ENCODE data around the gene FAP.

FAP gene

DNA sequence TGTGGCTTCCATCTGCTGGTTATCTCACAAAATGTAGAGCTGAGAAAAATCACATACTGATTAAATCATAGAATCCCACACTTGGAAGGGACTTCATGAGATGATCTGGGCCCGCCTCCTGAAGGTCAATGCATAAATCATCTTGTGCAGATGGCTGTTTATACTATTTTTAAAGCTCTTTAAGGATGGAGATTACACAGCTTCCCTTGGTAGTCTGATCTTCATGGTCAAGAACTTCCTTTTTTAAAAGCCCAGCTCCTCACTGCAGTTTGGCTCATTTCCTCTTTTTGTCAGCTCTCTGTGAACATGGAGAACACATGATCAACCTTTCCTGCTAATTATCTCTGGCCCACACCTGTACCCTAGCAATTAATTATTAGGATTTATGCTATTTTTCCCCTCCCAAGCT, 117.1 kb downstream of the FAP start:
- no peak overlapping the region for H3K27ac ChIP-seq (ENCODE audit: low read depth, low read length)
- no peak overlapping the region for H3K4me3 ChIP-seq (ENCODE audit: low read length)
- H3K9ac ChIP-seq (ENCODE audit: low read depth, low read length) = no peak overlapping the region
- H3K9me3 ChIP-seq (ENCODE audit: insufficient read depth, low read depth, low read length) = no peaks in the 10 kb centered on the region
- no peaks in the 10 kb centered on the region for H3K36me3 ChIP-seq (ENCODE audit: insufficient read depth, low read length)
- no peaks in the 10 kb centered on the region for H3K4me1 ChIP-seq (ENCODE audit: insufficient read depth, low read length)
- no peaks in the 10 kb centered on the region for H3K27me3 ChIP-seq (ENCODE audit: insufficient read depth, low read length)
- 95% methylated on average over 1 of the region's 1 CpG for WGBS

DNA sequence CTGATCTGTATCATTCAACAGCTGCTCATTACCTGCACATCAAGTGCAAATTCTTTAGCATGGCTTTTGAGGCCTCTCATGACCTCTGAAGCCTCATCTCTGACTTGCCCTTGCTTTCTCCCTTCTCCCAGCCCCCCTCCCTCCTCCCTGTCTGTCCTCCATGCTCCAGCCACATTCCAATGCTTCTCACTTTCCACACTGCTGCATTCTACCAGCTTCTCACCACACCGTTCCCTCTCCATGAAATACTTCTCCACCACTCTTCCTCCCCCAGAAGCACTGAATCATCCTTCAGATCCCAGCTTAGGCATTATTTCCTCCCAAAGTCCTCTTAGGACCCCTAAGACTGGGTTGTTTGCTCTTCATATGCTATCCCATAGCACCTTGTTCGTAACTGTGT, 118.1 kb downstream of the FAP start:
- Histone ChIP-seq H3K4me3 (ENCODE audit: low read length) (no peak overlapping the region), H3K4me1 (ENCODE audit: insufficient read depth, low read length) (no peaks in the 10 kb centered on the region), H3K27ac (ENCODE audit: low read depth, low read length) (no peak overlapping the region), H3K9me3 (ENCODE audit: insufficient read depth, low read depth, low read length) (no peaks in the 10 kb centered on the region), H3K27me3 (ENCODE audit: insufficient read depth, low read length) (no peaks in the 10 kb centered on the region), H3K36me3 (ENCODE audit: insufficient read depth, low read length) (no peaks in the 10 kb centered on the region), H3K9ac (ENCODE audit: low read depth, low read length) (no peak overlapping the region)
- 78% methylated on average over 2 of the region's 2 CpGs for WGBS

DNA sequence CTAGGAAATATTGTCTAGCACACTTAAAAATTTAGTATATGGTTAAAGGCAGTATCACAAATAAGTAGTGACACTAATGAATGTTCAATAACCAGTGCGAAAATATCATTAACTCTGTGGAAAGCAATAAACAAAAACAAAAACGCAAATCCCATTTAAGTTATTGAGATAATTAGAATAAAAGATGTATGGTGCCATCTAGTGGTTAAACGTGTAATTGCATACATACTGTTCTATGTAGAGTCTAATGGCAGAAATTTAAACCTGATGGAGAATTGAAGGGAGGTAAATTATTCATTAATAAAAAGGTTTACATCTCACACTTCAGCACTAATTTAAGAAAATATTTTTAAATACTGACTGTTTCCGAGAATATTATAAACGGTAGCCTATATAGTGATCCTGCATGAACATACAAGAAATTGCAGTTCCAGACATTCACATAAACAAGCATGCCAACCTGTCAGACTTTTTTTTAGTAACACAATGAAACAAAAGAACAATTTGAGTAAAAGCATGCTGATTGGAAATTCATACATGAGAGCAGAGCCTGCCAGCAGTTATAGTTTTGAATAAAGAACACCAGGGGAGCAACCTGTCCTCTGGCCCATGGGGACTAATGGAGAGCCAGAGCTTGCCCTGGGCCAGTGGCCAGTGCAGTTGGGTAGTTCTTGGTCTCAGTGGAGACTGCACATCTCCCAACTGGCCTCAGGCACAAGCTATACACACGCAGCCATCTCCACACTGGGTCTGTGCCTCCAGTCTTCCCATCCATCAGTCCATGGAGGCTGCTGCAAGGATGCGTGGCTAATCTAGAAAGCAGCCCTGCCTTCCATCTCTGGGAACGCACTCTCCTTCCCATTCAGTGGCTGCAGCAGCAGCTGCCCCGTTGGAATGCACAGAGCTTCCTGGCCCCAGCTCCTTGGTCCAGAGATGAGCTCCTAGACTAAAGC, 119.2 kb downstream of the FAP start:
- no peak overlapping the region for H3K4me3 ChIP-seq (ENCODE audit: low read length)
- H3K4me1 ChIP-seq (ENCODE audit: insufficient read depth, low read length) = no peaks in the 10 kb centered on the region
- H3K36me3 ChIP-seq (ENCODE audit: insufficient read depth, low read length) = no peaks in the 10 kb centered on the region
- no peak overlapping the region for H3K27ac ChIP-seq (ENCODE audit: low read depth, low read length)
- H3K9ac ChIP-seq (ENCODE audit: low read depth, low read length) = no peak overlapping the region
- no peaks in the 10 kb centered on the region for H3K9me3 ChIP-seq (ENCODE audit: insufficient read depth, low read depth, low read length)
- WGBS = 60% methylated on average over 5 of the region's 9 CpGs
- no peaks in the 10 kb centered on the region for H3K27me3 ChIP-seq (ENCODE audit: insufficient read depth, low read length)

Measured in HUES64 (cell line).